Coronary artery (tissue), 2 donors: ENCODE results near the gene HEMK1.

Experiments used
- DNase-seq: peaks from one replicate; pipeline ENCODE4 v3.0.0-alpha.2; 2017; ENCODE audit warnings: low spot score
- H3K27ac ChIP-seq, 2 donors: fragments of 200-600 bp; sonication (generic); one replicate each; pipeline ENCODE4 v1.5.1; 2016 to 2019
- H3K4me3 ChIP-seq: fragments of 200-600 bp; sonication (generic); 2 replicates; pipeline ENCODE4 v1.5.1; 2016; ENCODE audit warnings: mild to moderate bottlenecking, moderate library complexity
- TF ChIP-seq, protein P1 (sequence below): fragments of 200-600 bp; sonication (generic); IDR thresholded peaks from one replicate; pipeline ENCODE4 v1.5.1; 2019; ENCODE audit warnings: antibody characterized with exemption

Gene HEMK1

DNA sequence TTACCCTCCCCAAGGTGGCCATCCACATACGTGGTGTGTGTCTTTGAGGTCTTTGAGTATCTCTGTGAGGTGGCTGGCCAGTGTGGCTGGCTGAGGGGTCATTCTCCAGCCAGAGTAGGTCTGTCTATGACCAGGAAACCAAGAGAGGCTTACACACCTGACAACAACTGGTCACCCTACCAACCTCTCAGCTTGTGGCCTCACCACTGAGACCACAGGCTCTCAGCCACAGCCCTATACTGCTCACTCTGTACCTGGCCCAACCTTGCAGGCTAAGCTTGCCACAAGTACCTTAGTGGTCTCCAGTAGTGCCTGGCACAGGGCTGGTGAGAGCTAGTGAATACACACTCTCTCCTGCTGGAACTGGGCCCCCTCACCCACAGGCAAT lies 5.1 kb downstream of the HEMK1 start:
- H3K4me3 ChIP-seq: no peak overlapping the region
- no peak for DNase-seq
- TF ChIP-seq, protein P1, sequence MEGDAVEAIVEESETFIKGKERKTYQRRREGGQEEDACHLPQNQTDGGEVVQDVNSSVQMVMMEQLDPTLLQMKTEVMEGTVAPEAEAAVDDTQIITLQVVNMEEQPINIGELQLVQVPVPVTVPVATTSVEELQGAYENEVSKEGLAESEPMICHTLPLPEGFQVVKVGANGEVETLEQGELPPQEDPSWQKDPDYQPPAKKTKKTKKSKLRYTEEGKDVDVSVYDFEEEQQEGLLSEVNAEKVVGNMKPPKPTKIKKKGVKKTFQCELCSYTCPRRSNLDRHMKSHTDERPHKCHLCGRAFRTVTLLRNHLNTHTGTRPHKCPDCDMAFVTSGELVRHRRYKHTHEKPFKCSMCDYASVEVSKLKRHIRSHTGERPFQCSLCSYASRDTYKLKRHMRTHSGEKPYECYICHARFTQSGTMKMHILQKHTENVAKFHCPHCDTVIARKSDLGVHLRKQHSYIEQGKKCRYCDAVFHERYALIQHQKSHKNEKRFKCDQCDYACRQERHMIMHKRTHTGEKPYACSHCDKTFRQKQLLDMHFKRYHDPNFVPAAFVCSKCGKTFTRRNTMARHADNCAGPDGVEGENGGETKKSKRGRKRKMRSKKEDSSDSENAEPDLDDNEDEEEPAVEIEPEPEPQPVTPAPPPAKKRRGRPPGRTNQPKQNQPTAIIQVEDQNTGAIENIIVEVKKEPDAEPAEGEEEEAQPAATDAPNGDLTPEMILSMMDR: no peak
- H3K27ac ChIP-seq: no peak overlapping the region

- no peak overlapping the region for H3K27ac ChIP-seq
Measured at GRCh38 chr3:50575372-50575771, 6.0 kb downstream of the HEMK1 start.

GRCh38 chr3:50577348-50577747 lies 8.0 kb downstream of the HEMK1 start:
- TF ChIP-seq, protein P1: no peak
- no peak overlapping the region for H3K27ac ChIP-seq

More at GRCh38 chr3:50575372-50575771, 6.0 kb downstream of the HEMK1 start:
- no peak for DNase-seq
- TF ChIP-seq, protein P1: no peak
- H3K4me3 ChIP-seq: no peak overlapping the region

GRCh38 chr3:50580683-50581458 lies 11.5 kb downstream of the HEMK1 start:
- Histone ChIP-seq H3K4me3 (no peak overlapping the region), H3K27ac (no peak overlapping the region)
- DNase-seq: no peak
- TF ChIP-seq, protein P1: no peak

More at GRCh38 chr3:50577348-50577747, 8.0 kb downstream of the HEMK1 start:
- no peak for DNase-seq
- no peak overlapping the region for H3K4me3 ChIP-seq

DNA sequence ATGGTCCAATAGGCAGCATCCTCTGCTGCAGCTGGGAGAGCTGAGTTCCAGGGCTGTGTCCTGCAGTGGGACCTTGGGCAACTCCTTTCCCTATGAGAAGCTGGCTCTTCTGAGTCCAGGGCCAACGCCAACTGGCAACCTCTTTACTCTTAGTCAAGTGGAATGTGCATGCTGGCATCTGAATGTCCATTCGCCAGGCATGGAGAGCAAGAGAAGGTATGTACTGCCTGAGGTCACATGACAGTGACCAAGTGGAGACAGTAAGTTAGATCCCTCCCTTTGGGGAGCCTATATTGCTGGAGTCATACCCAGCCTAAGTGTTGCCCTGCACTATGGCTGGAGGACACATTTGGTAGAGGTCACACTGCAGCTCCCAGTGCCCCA lies 12.1 kb downstream of the HEMK1 start:
- Histone ChIP-seq H3K4me3 (no peak overlapping the region), H3K27ac (no peak overlapping the region)
- no peak for DNase-seq
- TF ChIP-seq, protein P1: no peak

DNA sequence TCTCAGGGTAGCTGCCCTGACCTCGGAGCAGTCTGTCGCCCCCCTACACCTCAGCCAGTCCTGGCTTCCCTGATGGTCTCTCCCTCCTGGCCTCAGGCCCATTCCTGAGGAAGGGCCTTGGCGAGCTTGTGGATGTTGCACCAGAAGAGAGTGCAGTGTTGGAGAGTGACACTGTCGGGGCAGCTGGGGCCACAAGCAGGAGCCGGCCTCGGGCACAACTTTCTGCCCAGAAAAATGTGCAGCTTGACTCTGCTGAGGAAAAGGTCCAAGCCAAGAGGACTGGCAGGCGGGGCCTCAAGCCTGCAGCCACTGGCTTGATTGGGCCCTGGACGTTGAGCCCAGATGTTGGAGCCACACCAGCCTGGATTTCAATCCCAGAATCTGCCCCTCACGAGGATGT lies 12.8 kb downstream of the HEMK1 start:
- TF ChIP-seq, protein P1: no peak
- Histone ChIP-seq H3K4me3 (no peak overlapping the region), H3K27ac (no peak overlapping the region)
- no peak for DNase-seq

DNA sequence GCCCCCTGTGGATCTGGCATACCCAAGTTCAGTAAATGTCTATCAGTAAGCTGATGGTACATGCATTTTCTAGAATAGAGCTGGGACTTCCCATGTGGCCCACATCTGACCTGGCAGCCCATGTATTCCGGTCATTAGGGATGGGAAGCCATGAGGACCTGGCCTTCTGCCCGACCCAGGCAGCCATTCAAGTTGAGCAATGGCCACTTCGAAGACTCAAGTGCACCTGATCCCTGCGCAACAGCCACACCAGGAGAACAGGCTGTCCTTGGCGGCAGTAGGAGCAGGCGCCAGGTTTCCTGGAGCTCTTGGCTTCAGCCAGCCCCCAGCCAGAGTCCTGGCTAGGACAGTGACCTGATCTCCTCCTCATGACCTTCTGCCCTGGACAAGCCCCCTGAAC lies 14.6 kb downstream of the HEMK1 start:
- TF ChIP-seq, protein P1: no peak
- Histone ChIP-seq H3K27ac (no peak overlapping the region), H3K4me3 (no peak overlapping the region)
- DNase-seq: no peak
